T47D (cell line): Measurements from ENCODE around the gene CACNA1A.
"Not testable (repeated sequence)": the region's sequence is repeated elsewhere in the genome, so short reads cannot be mapped to it uniquely, and the experiment has no call there.

ENCODE experiments used
- DNase-seq, 2 experiments: peaks; one replicate each; pipeline versions ENCODE4 v3.0.0 to v3.0.0-alpha.2; 2011 to 2012; ENCODE audit warnings: low read depth in 1 of 2, low spot score in 1 of 2
- JUND ChIP-seq: IDR thresholded peaks from 2 replicates; pipeline ENCODE4 v1.6.1; 2012; ENCODE audit warnings: low read depth
- in situ Hi-C: cut with HindIII; loops from 2 replicates; pipeline ENCODE4 v1.10.0; 2016; ENCODE audit warnings: low sequenced_read_pairs, low pct_unique_long_range_greater_than_20kb

The CACNA1A gene

DNA sequence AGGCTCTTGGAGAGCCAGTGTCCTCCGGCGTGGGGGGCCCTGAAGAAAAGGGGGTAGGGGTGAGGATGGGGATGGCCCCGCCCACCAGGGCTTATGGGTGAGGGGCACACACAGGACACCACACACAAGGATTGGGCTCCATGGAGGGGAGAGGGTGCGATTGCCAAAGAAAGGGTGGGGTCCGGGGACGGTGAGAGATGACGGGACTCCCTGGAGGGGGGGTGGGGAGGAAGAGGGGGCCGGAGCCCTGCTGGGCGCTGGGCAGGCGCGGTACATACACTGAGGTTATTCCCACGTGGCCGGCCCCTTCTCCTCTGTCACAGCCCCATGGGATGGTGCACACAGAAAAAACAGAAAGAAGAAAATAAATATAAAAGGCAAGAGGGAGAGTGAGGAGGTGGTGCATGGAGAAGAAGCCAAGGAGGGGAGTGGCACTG, 295.9 kb downstream of the CACNA1A start:
- in situ Hi-C loops, result no loop called here
- TF ChIP-seq JUND, result no peak
- no peak for DNase-seq

DNA sequence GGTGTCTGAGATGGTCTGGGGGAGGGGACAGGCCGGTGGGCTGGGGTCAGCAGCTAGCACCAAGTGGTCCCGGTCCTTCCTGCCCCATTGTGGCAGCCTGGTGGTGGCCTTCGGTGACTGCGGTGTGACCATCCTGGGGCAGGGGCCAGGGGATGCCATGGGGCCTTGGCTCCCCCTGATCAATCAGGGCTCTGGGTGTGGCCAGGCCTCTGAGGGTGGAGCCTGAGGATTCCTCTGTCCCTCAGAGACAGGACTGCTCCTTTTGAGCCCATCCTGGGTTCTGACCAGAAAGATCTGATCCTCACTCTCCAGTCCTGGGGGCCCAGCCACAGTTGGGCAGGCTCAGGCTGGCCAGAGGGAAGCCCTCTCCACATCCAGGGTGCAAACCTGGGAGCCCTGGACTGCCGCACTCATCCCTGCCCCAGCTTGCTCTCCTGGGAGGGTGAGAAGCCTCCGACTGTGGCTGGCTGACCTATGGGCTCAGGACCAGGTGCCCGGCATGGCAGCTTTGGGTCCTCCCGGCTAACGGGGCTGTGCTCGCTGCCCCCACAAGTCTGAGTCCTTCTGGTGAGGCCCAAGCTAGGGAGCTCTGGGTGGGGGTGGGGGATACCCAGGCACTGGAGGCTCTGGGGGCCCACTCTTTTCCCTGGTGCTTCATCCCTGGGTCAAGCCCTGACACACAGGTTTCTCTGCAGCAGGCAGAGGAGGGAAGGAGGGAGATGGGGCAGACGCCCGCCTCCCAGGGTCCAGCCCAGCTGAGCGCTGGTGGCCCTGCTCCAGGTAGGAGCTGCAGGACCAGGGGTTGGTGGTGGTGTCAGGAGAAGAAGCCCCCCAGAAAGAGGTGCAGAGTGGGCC, 296.6 kb downstream of the CACNA1A start:
- DNase-seq, result no peak
- no peak for TF ChIP-seq JUND
- in situ Hi-C loops, result no loop called here

DNA sequence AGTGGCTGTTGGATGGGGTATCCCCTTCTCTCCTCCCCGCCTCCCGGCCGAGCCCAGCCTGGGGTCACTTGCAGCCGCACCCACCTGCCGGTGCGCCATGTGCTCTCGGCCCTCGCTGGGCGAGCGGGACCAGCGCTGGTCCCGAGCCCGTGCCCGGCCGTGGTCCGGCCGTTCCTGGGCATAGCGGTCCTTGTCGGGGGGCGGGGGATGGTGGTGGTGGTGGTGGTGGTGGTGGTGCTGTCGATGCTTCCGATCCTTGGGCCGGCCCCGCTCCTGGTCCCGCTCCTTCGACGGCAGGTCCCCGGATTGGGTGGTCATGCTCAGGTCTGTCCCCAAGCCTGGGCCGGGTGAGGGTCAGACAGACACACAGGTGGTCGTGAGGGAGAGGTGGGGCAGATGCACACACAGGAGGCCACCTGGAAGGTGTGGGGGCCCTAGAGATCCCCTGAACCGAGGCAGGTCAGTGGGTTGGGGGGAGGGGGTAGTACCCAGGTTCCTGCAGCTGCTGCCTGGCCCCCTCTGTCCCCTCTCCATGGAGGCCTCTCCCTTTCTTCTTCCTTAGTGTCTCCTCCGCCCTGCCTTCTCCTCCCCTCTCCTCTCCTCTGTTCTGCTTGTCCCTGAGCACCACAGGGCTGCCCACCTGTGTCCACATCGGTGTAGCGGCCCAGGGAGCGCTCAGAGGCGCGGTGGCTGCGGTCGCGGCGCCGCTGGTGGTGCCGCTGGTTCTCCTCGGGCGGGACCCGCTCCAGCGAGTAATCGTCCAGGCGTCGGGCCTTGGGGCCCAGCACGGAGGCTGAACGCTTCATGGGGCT, 297.4 kb downstream of the CACNA1A start:
- no peak for DNase-seq
- no peak for TF ChIP-seq JUND
- in situ Hi-C loops, result no loop called here

DNA sequence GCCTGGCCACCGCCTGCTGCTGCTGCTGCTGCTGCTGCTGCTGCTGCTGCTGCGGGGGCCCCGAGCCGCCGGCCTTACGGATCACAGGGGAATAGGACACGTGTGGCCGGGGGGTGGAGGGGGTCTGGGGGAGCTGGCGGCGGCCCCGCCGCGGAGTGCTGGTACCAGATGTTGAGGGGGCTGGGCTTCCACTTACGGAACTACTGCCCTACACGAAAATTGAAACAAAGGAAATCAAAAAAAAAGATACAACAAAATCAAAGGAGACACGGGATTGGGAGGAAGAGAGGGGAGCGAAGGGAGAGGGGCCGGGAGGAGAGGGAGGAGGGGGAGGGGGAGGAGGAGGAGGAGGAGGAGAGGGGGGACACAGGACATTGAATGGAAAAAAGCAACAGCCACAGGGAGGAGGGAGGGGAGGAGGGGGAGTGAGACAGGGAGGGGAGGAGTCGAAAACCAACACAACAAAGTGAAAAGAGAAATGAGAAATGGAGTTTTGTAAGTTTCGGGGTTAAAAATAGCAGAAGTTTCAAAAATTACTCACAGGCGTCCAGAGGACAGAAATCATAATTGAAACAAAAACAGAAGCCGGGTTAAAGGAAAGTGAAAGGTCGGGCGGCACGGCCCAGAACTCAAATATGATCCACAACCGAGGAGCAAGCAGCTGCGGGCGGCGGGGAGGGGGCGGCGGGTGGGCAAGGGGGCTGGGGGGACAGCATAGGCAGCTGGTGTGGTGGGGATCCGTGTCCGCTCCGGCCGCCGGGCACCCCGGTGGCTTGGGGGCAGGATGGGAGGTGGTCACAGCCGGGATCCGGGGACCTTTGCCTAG, 298.2 kb downstream of the CACNA1A start:
- in situ Hi-C loops, result no loop called here
- DNase-seq, result no peak
- TF ChIP-seq JUND, result no peak

DNA sequence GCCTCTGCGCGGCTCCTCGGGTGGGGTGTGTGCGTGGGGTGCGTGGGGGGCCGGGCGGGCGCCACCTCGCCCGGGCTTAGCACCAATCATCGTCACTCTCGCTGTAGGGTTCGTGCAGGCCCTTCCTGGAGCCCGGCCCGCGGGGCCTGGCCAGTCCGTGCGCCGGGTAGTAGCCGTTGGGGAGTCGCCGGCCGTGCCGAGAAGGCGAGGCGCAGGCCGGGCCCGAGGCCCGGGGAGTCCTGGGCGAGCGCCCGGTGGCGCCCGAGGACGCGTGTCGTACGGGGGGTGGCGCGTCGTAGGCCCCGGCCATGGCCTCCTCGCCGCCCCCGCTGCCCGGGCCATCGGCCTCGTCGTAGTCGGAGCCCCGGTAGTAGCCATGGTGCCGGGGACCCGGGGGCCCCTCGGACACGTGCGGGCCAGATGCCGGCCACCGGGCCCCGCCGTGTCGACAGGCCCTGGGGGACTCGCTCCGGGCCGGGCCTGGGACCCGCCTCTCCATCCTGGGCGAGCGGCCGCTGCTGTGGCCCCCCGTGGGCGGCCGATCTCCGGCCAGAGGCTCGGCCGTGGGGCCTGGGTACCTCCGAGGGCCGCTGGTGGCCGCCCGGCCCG, 298.9 kb downstream of the CACNA1A start:
- TF ChIP-seq JUND, result no peak
- in situ Hi-C loops, result no loop called here
- no peak for DNase-seq

- in situ Hi-C loops, result no loop called here
- TF ChIP-seq JUND, result no peak
- DNase-seq, result no peak
Observed at GRCh38 chr19:13206587-13206986, 299.7 kb downstream of the CACNA1A start.

DNA sequence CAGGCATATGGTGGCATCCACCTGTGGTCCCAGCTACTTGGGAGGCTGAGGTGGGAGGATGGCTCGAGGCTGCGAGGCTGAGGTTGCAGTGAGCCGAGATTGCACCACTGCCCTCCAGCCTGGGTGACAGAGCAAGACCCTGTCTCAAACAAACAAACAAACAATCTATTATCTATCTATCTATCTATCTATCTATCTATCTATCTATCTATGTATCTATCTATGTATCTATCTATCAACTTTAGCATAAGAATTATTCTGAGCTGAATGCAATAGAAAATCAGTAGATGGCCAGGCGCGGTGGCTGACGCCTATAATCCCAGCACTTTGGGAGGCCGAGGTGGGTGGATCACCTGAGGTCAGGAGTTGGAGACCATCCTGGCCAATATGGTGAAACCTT, 304.2 kb downstream of the CACNA1A start:
- in situ Hi-C loops, DNase-seq: not testable (repeated sequence)

DNA sequence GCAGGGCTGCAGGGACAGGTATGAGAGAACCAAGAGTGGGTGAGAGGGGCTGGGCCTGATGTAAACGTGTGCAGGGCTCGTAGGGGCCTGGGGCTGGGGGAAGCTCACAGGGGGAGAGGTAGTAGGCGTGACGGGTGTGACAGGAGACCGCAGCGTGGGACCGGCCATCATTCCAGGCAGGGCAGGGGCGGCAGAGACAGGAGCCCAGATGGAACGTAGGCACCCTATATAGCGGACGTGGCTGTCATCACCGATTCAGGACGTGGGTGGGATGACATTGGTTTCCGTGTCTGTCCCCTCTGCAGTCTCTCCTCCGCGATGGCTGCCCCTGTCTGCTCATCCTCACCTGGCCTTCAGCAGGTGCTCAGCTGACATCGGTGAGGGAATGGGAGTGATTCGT, 307.6 kb downstream of the CACNA1A start:
- no peak for DNase-seq
- no peak for TF ChIP-seq JUND
- in situ Hi-C loops, result no loop called here

DNA sequence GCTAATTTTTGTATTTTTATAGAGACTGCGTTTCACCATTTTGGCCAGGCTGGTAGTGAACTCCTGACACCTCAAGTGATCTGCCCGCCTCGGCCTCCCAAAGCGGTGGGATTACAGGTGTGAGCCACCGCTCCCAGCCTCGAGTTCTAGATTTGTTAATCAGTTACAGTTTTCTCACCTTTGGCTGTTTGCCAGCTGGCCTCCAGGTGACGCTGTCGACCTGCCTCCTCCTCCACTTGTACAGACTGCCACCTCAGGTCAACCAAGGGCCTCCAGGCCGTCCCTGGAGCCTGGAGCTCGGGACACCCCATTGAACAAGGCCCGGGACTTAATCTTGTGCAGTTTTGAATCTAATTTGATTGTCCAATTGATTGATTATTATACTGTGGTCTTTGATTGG, 310.6 kb downstream of the CACNA1A start:
- in situ Hi-C loops, result no loop called here
- DNase-seq, result peak in 1 of 2 experiments; percentile 25
- no peak for TF ChIP-seq JUND

GRCh38 chr19:13190781-13191540, 315.3 kb downstream of the CACNA1A start:
- no peak for DNase-seq
- no peak for TF ChIP-seq JUND
- in situ Hi-C loops, result no loop called here

DNA sequence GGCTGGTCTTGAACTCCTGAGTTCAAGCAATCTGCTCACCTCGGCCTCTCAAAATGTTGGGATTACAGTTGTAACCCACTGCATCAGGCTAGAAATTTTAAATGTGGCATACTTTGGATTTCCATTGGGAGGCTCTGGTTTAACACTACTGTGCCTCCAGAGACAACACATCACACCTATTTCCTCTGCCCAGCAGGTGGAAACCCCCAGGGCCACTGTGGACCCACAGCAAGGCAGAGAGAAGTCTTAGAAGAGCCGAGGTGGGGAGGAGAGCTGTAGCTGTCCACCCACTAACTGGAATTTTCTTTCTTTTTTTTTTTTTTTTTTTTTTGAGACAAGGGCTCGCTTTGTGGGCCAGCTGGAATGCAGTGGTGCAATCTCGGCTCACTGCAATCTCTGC, 316.7 kb downstream of the CACNA1A start:
- DNase-seq, result no peak
- no peak for TF ChIP-seq JUND
- in situ Hi-C loops, result no loop called here
